K562 (cell line): ENCODE results near the gene GYPC. TPM values are rescaled to one million over a fixed set of nuclear protein-coding genes. Genes with fewer than 3 reads are reported as not detected.
"Not testable (repeated sequence)": the region's sequence is repeated elsewhere in the genome, so short reads cannot be mapped to it uniquely, and the experiment has no call there.

Experiments used
- ARID1B ChIP-seq: fragments of 450-650 bp; IDR thresholded peaks from 2 replicates; pipeline ENCODE4 v1.6.1; 2016; ENCODE audit warnings: antibody characterized with exemption, mild to moderate bottlenecking, inconsistent platforms
- CXXC5 ChIP-seq: fragments of 250-450 bp; sonication (Bioruptor Pico); IDR thresholded peaks from 2 replicates; pipeline ENCODE4 v1.8.0; 2022; ENCODE audit warnings: inconsistent platforms, mild to moderate bottlenecking, moderate library complexity
- DPF2 ChIP-seq: fragments of 450-650 bp; IDR thresholded peaks from 2 replicates; pipeline ENCODE4 v1.6.1; 2016
- EP300 ChIP-seq: IDR thresholded peaks from 2 replicates; pipeline ENCODE4 v1.6.1; 2012; ENCODE audit warnings: low read length, improper control_type of control experiment
- ESRRA ChIP-seq: fragments of 450-650 bp; IDR thresholded peaks from 2 replicates; pipeline ENCODE4 v1.6.1; 2014; ENCODE audit warnings: low read depth, mild to moderate bottlenecking, moderate library complexity, borderline replicate concordance
- HOMEZ ChIP-seq: fragments of 250-450 bp; sonication (Bioruptor Pico); IDR thresholded peaks from 2 replicates; pipeline ENCODE4 v1.4.0; 2020; ENCODE audit warnings: mild to moderate bottlenecking, moderate library complexity
- MTA3 ChIP-seq: fragments of 450-650 bp; formaldehyde crosslinking; IDR thresholded peaks from 2 replicates; pipeline ENCODE4 v1.6.1; 2017; ENCODE audit warnings: mild to moderate bottlenecking, borderline replicate concordance
- NCOA1 ChIP-seq: fragments of 450-650 bp; IDR thresholded peaks from 2 replicates; pipeline ENCODE4 v1.6.1; 2016; ENCODE audit warnings: low read depth
- NFIC ChIP-seq: fragments of 450-650 bp; IDR thresholded peaks from 2 replicates; pipeline ENCODE4 v1.6.1; 2017; ENCODE audit warnings: mild to moderate bottlenecking, inconsistent platforms
- NR4A1 ChIP-seq, 2 experiments: fragments of 250-450 bp in 1 of 2; fragments of 450-650 bp in 1 of 2; sonication (Bioruptor Pico) in 1 of 2; IDR thresholded peaks; 2 replicates each; pipeline versions ENCODE4 v1.4.0 to v1.6.1; 2016 to 2020; ENCODE audit warnings: mild to moderate bottlenecking in 2 of 2, missing compliant biosample characterization in 1 of 2, missing genetic modification characterization in 1 of 2, moderate library complexity in 1 of 2
- NRF1 ChIP-seq, 2 experiments: fragments of 450-650 bp; IDR thresholded peaks in 1 of 2; conservative IDR thresholded peaks in 1 of 2; 2 replicates each; pipeline ENCODE4 v1.6.1; 2014; ENCODE audit warnings: mild to moderate bottlenecking in 2 of 2
- PHF8 ChIP-seq: fragments of 200-600 bp; sonication (generic); IDR thresholded peaks from 2 replicates; pipeline ENCODE4 v1.6.1; 2012; ENCODE audit warnings: mixed run types, mild to moderate bottlenecking, inconsistent platforms, low read length, moderate library complexity, borderline replicate concordance
- PKNOX1 ChIP-seq: fragments of 450-650 bp; IDR thresholded peaks from 2 replicates; pipeline ENCODE4 v1.6.1; 2016
- RAD21 ChIP-seq, 2 experiments: fragments of 250-450 bp in 1 of 2; fragments of 450-650 bp in 1 of 2; sonication (Bioruptor Pico) in 1 of 2; formaldehyde crosslinking in 1 of 2; IDR thresholded peaks in 1 of 2; conservative IDR thresholded peaks in 1 of 2; 2 replicates each; pipeline versions ENCODE4 v1.4.0 to v1.8.0; 2020 to 2022; ENCODE audit warnings: mild to moderate bottlenecking in 2 of 2, moderate library complexity in 1 of 2
- SMARCA4 ChIP-seq: fragments of 450-650 bp; IDR thresholded peaks from 2 replicates; pipeline ENCODE4 v1.6.1; 2016
- SPI1 ChIP-seq: IDR thresholded peaks from 2 replicates; pipeline ENCODE4 v1.6.1; 2011; ENCODE audit warnings: low read depth, low read length, control low read depth, borderline replicate concordance
- TAF9B ChIP-seq: fragments of 450-650 bp; IDR thresholded peaks from 2 replicates; pipeline ENCODE4 v1.6.1; 2018; ENCODE audit warnings: mild to moderate bottlenecking; ENCODE audit not compliant: partially characterized antibody
- TAL1 ChIP-seq: fragments of 450-650 bp; IDR thresholded peaks from 2 replicates; pipeline ENCODE4 v1.6.1; 2016; ENCODE audit warnings: mild to moderate bottlenecking
- THAP12 ChIP-seq: fragments of 250-450 bp; sonication (Bioruptor Pico); IDR thresholded peaks from 2 replicates; pipeline ENCODE4 v1.9.0; 2021; ENCODE audit warnings: mild to moderate bottlenecking, inconsistent platforms
- TRIM24 ChIP-seq, 2 experiments: fragments of 450-650 bp; IDR thresholded peaks; 2 replicates each; pipeline ENCODE4 v1.6.1; 2016
- USF2 ChIP-seq: sonication (generic); formaldehyde crosslinking; IDR thresholded peaks from 2 replicates; pipeline ENCODE4 v1.5.0; 2020; ENCODE audit warnings: missing genetic modification reagents
- ZNF175 ChIP-seq: fragments of 200-800 bp; sonication (Bioruptor generic); IDR thresholded peaks from 2 replicates; pipeline ENCODE4 v1.6.1; 2016; ENCODE audit warnings: low read depth, mild to moderate bottlenecking, missing genetic modification characterization, missing compliant biosample characterization
- ZNF766 ChIP-seq: fragments of 200-800 bp; sonication (Bioruptor generic); conservative IDR thresholded peaks from 2 replicates; pipeline ENCODE4 v1.6.1; 2016; ENCODE audit warnings: missing genetic modification characterization, missing compliant biosample characterization
- polyA plus RNA-seq, 8 experiments: library from polyadenylated mRNA; depleted of rRNA in 4 of 8; stranded (reverse) in 5 of 8; unstranded in 3 of 8; fragments of >200 nt; fragmentation: Nextera tagmentation in 2 of 8; fragmentation: Illumina TruSeq in 1 of 8; extraction: Ambion mirVana in 2 of 8; extraction: Trizol in 1 of 8; gene quantifications; 2 replicates each; pipeline versions ENCODE4 v1.2.1 to v1.2.3, GENCODE V29; 2011 to 2014; ENCODE audit warnings: inconsistent platforms in 1 of 8, missing spikeins in 1 of 8
- total RNA-seq, 7 experiments: library from RNA; depleted of rRNA in 6 of 7; stranded (reverse); fragments of >200 nt in 6 of 7; fragmentation: Illumina TruSeq in 2 of 7; extraction: Trizol in 2 of 7; gene quantifications; 2 replicates each; pipeline versions ENCODE4 v1.2.1 to v1.2.3, GENCODE V29; 2011 to 2021; ENCODE audit warnings: low replicate concordance in 1 of 7

Gene GYPC
- total and polyA plus RNA-seq, 9 of the 15 experiments (the other 6 are each of a cell fraction or from before 2014, with no cell fraction given) = 50.6 to 282 (median 194) TPM

GRCh38 chr2:126648345-126648786 lies 7.6 kb upstream of the GYPC start (continued):
- TF ChIP-seq THAP12 (CRISPR knock-in tag) = 0 out of 2 replicates have a peak, but pooled peaks have one; percentile 40
- TF ChIP-seq RAD21 (CRISPR knock-in tag; conservative IDR thresholded peaks at IDR 0.05 in 1 of 2, IDR thresholded peaks at IDR 0.05 in 1 of 2) = 0 out of 4 replicates have a peak, but pooled peaks of 1 of the 2 experiments have one; percentile 15
- TF ChIP-seq TRIM24 (IDR thresholded peaks at IDR 0.05) = peak in 1 of 2 experiments; percentile 71; a peak in 2 of 4 replicates
- 0 out of 2 replicates have a peak, but pooled peaks have one; percentile 51 for TF ChIP-seq MTA3
- peak; percentile 17; the same call in 1 of the 2 replicates for TF ChIP-seq PHF8
- peak; percentile 7 for TF ChIP-seq TAF9B
- not testable (repeated sequence) for TF ChIP-seq NR4A1 (CRISPR knock-in tag; IDR thresholded peaks at IDR 0.05)
- TF ChIP-seq NR4A1 (tag; IDR thresholded peaks at IDR 0.05) = 0 out of 2 replicates have a peak, but pooled peaks have one; percentile 60
- TF ChIP-seq NFIC = peak; percentile 54; the same call in 1 of the 2 replicates
- TF ChIP-seq CXXC5 (CRISPR knock-in tag) = peak; percentile 38
- peak; percentile 6 for TF ChIP-seq DPF2
- TF ChIP-seq USF2 = 0 out of 2 replicates have a peak, but pooled peaks have one; percentile 20
- 0 out of 2 replicates have a peak, but pooled peaks have one; percentile 48 for TF ChIP-seq ZNF766 (CRISPR knock-in tag)
- peak; percentile 90 for TF ChIP-seq ARID1B
- TF ChIP-seq HOMEZ = 0 out of 2 replicates have a peak, but pooled peaks have one; percentile 38
- TF ChIP-seq NRF1 (conservative IDR thresholded peaks at IDR 0.05 in 1 of 2, IDR thresholded peaks at IDR 0.05 in 1 of 2) = 0 out of 4 replicates have a peak, but pooled peaks of 1 of the 2 experiments have one; percentile 22
- peak; percentile 69; the same call in 1 of the 2 replicates for TF ChIP-seq SPI1
- TF ChIP-seq PKNOX1 = 0 out of 2 replicates have a peak, but pooled peaks have one; percentile 33
- TF ChIP-seq ESRRA = peak; percentile 69
- peak; percentile 44; the same call in 1 of the 2 replicates for TF ChIP-seq ZNF175 (CRISPR knock-in tag)
- peak; percentile 81 for TF ChIP-seq TAL1
- peak; percentile 86 for TF ChIP-seq SMARCA4
- TF ChIP-seq NCOA1 = peak; percentile 57; the same call in 1 of the 2 replicates
- TF ChIP-seq EP300 = peak; percentile 43; the same call in 1 of the 2 replicates
